Gastroesophageal sphincter (tissue), 4 donors: Measurements from ENCODE around the gene BTN3A1. TPM values are rescaled to one million over a fixed set of nuclear protein-coding genes. Genes with fewer than 3 reads are reported as not detected.

Experiments used
- ATAC-seq: fragments of 150-250 bp; one replicate; pipeline ENCODE4 v1.9.1; 2016; ENCODE audit warnings: mild to moderate bottlenecking, moderate library complexity
- H3K27ac ChIP-seq, 4 donors: fragments of 200-600 bp; sonication (generic) in 3 of 4; 1 replicate in 3 of 4; 2 replicates in 1 of 4; pipeline ENCODE4 v1.5.1; 2016 to 2019
- H3K27me3 ChIP-seq: fragments of 200-600 bp; sonication (generic); one replicate; pipeline ENCODE4 v1.5.1; 2019
- H3K36me3 ChIP-seq, 2 donors: fragments of 200-600 bp; sonication (generic); one replicate each; pipeline ENCODE4 v1.5.1; 2019; ENCODE audit warnings: control low read depth in 1 of 2
- H3K4me1 ChIP-seq, 3 donors: fragments of 200-600 bp; sonication (generic); 1 replicate in 2 of 3; 2 replicates in 1 of 3; pipeline ENCODE4 v1.5.1; 2016 to 2019; ENCODE audit warnings: control low read depth in 2 of 3
- H3K4me3 ChIP-seq, 2 donors: fragments of 200-600 bp; sonication (generic); one replicate each; pipeline ENCODE4 v1.5.1; 2019; ENCODE audit warnings: mild to moderate bottlenecking in 1 of 2, moderate library complexity in 1 of 2
- H3K9me3 ChIP-seq, 3 donors: fragments of 200-600 bp; sonication (generic); one replicate each; pipeline ENCODE4 v1.5.1; 2017 to 2019; ENCODE audit warnings: control low read depth in 2 of 3
- CTCF ChIP-seq, 4 experiments: fragments of 200-600 bp in 2 of 4; fragments of 450-650 bp in 2 of 4; sonication (generic) in 1 of 4; IDR thresholded peaks; one replicate each; pipeline ENCODE4 v1.5.1; 2017 to 2019; ENCODE audit warnings: antibody characterized with exemption in 4 of 4, mild to moderate bottlenecking in 2 of 4, moderate library complexity in 2 of 4
- EP300 ChIP-seq: sonication (generic); formaldehyde crosslinking; IDR thresholded peaks from one replicate; pipeline ENCODE4 v1.6.1; 2017; ENCODE audit warnings: antibody characterized with exemption, mild to moderate bottlenecking
- POLR2A ChIP-seq, 2 donors: fragments of 450-650 bp; IDR thresholded peaks; one replicate each; pipeline ENCODE4 v1.6.1; 2017; ENCODE audit warnings: antibody characterized with exemption in 2 of 2, mild to moderate bottlenecking in 2 of 2, moderate library complexity in 1 of 2
- POLR2AphosphoS5 ChIP-seq: sonication (generic); formaldehyde crosslinking; IDR thresholded peaks from one replicate; pipeline ENCODE4 v1.6.1; 2017; ENCODE audit warnings: antibody characterized with exemption
- WGBS, 2 donors: methylation state at CpG; one replicate each; pipeline ENCODE4 v1.1.5; 2018; ENCODE audit warnings: low coverage in 1 of 2; 5-methylcytosine and 5-hydroxymethylcytosine counted together
- total RNA-seq, 4 donors: library from RNA; depleted of rRNA; stranded (reverse); fragments of >200 nt; gene quantifications; one replicate each; pipeline ENCODE4 v1.1.0, GENCODE V29; 2016

BTN3A1 gene
- total RNA-seq, 4 donors from 2014 or later = 7.5 to 14.3 (median 8.2) TPM

DNA sequence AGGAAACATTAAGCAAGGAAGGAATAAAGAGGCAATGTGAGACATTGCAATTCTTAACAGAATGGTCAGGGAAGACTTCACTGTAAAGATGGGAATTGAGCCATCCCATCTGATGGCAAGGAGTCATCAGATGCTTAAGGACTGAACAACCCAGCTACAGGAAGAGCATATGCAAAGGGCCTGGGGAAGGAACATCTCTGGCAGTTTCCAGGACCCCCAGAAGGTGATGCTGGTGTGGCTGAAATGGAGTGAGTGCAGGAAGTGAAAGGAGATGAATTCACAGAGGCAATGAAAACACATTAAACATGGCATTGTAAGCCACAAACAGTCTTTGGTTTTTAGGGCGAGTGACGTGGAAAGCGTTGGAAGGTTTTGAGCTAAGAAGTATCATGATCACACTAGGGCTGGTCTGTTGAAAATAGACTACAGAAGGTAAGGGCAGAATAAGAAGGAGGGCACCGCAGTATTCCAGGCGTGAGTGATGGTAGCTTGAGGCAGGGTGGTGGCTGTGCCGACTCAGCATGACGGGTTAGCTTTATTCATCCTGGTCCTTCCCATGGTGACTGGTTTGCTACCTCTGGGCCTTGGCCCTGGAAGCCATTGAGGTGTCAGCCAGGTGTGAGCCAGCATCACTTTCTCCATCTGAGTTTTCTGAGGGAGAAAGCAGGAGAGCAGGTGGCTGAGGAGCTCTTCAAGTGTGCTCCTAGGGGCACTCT lies 62.5 kb downstream of the BTN3A1 start:
- no peak overlapping the region for H3K27ac ChIP-seq
- 82 to 97% methylated on average over 6 to 7 of the region's 7 CpGs for WGBS, 2 donors
- H3K4me3 ChIP-seq = no peak overlapping the region
- no peaks in the 10 kb centered on the region for H3K9me3 ChIP-seq
- TF ChIP-seq EP300 (no peak), POLR2AphosphoS5 (no peak), POLR2A (IDR thresholded peaks at IDR 0.05) (no peak), CTCF (IDR thresholded peaks at IDR 0.05) (no peak)
- no peaks in the 10 kb centered on the region for H3K27me3 ChIP-seq
- no peak for ATAC-seq
- peaks cover 5 to 45% (median 18%) of the 10 kb centered on the region in 3 donors for H3K4me1 ChIP-seq
- H3K36me3 ChIP-seq = peaks cover 19 to 97% of the 10 kb centered on the region in 2 donors

Other genes with a start within 250 kb of the BTN3A1 start
- 10 to 100 TPM in 2 of 4 donors, 1 to 10 TPM in 2; 6.7 to 13.9 (median 10.2) TPM for gene BTN3A2, start 37.1 kb upstream of the BTN3A1 start, total RNA-seq
- 10 to 100 TPM in 1 of 4 donors, 1 to 10 TPM in 3; 6.3 to 16.3 (median 7.1) TPM for gene BTN2A2, start 19.2 kb upstream of the BTN3A1 start, total RNA-seq
- gene BTN3A3, start 38.2 kb downstream of the BTN3A1 start, total RNA-seq = 10 to 100 TPM in 2 of 4 donors, 1 to 10 TPM in 2; 5.0 to 13.4 (median 8.2) TPM
- gene BTN2A1, start 55.7 kb downstream of the BTN3A1 start, total RNA-seq = 10 to 100 TPM; 14.7 to 23.9 (median 18.2) TPM
- gene BTN1A1, start 98.0 kb downstream of the BTN3A1 start, total RNA-seq = not detected
- gene HMGN4, start 136.1 kb downstream of the BTN3A1 start, total RNA-seq = 100 to 1,000 TPM in 1 of 4 donors, 10 to 100 TPM in 3; 80.5 to 121 (median 91.6) TPM
- gene ABT1, start 194.7 kb downstream of the BTN3A1 start, total RNA-seq = 10 to 100 TPM; 13.9 to 19.4 (median 17.5) TPM